Neural crest cell (in vitro differentiated cells): ENCODE results near the gene GARNL3. TPM values are rescaled to one million over a fixed set of nuclear protein-coding genes. Genes with fewer than 3 reads are reported as not detected.

Source experiments
- DNase-seq: peaks from one replicate; pipeline ENCODE4 v3.0.0; 2021; ENCODE audit warnings: low read depth, mixed read lengths, low spot score
- H3K27ac Mint-ChIP-seq: one replicate; pipeline ENCODE4 v1.8.0; 2021; ENCODE audit warnings: mild to moderate bottlenecking, mixed read lengths; ENCODE audit not compliant: unreplicated experiment
- H3K27me3 Mint-ChIP-seq: 2 replicates; pipeline ENCODE4 v1.8.0; 2021; ENCODE audit warnings: low read depth, mild to moderate bottlenecking, mixed read lengths
- H3K36me3 Mint-ChIP-seq: 2 replicates; pipeline ENCODE4 v1.8.0; 2021; ENCODE audit warnings: low read depth, mild to moderate bottlenecking, mixed read lengths
- H3K4me1 Mint-ChIP-seq: 2 replicates; pipeline ENCODE4 v1.8.0; 2021; ENCODE audit warnings: mixed read lengths
- H3K4me3 Mint-ChIP-seq: one replicate; pipeline ENCODE4 v1.8.0; 2021; ENCODE audit warnings: mild to moderate bottlenecking, mixed read lengths
- H3K9me3 Mint-ChIP-seq: 2 replicates; pipeline ENCODE4 v1.8.0; 2021; ENCODE audit warnings: mixed read lengths
- CTCF ChIP-seq: fragments of 200-600 bp; sonication (generic); conservative IDR thresholded peaks from 2 replicates; pipeline ENCODE4 v1.5.0; 2021; ENCODE audit warnings: antibody characterized with exemption, mild to moderate bottlenecking
- total RNA-seq: library from RNA; stranded (reverse); gene quantifications from 2 replicates; pipeline ENCODE4 v1.2.1, GENCODE V29; 2021

The GARNL3 gene
- total RNA-seq, 1 donor from 2014 or later, result 10.3 TPM

GRCh38 chr9:127250896-127251391, 13.6 kb upstream of the GARNL3 start:
- H3K27me3 Mint-ChIP-seq, result no peaks in the 10 kb centered on the region
- DNase-seq, result no peak
- H3K4me3 Mint-ChIP-seq, result no peak overlapping the region
- H3K36me3 Mint-ChIP-seq, result peaks cover 7% of the 10 kb centered on the region
- no peaks in the 10 kb centered on the region for H3K9me3 Mint-ChIP-seq
- no peak for TF ChIP-seq CTCF
- H3K4me1 Mint-ChIP-seq, result peaks cover 15% of the 10 kb centered on the region
- no peak overlapping the region for H3K27ac Mint-ChIP-seq

GRCh38 chr9:127252410-127253318, 11.9 kb upstream of the GARNL3 start:
- no peak overlapping the region for H3K27ac Mint-ChIP-seq
- H3K36me3 Mint-ChIP-seq, result peaks cover 7% of the 10 kb centered on the region
- H3K4me3 Mint-ChIP-seq, result no peak overlapping the region
- no peaks in the 10 kb centered on the region for H3K9me3 Mint-ChIP-seq
- DNase-seq, result no peak
- TF ChIP-seq CTCF, result no peak
- peaks cover 15% of the 10 kb centered on the region for H3K4me1 Mint-ChIP-seq
- H3K27me3 Mint-ChIP-seq, result no peaks in the 10 kb centered on the region

GRCh38 chr9:127253446-127253845, 11.1 kb upstream of the GARNL3 start:
- no peaks in the 10 kb centered on the region for H3K9me3 Mint-ChIP-seq
- DNase-seq, result no peak
- peaks cover 15% of the 10 kb centered on the region for H3K4me1 Mint-ChIP-seq
- H3K27me3 Mint-ChIP-seq, result no peaks in the 10 kb centered on the region
- no peak overlapping the region for H3K4me3 Mint-ChIP-seq
- TF ChIP-seq CTCF, result no peak
- H3K36me3 Mint-ChIP-seq, result peaks cover 7% of the 10 kb centered on the region
- no peak overlapping the region for H3K27ac Mint-ChIP-seq

GRCh38 chr9:127255692-127256091, 8.9 kb upstream of the GARNL3 start:
- H3K27me3 Mint-ChIP-seq, result no peaks in the 10 kb centered on the region

GRCh38 chr9:127256324-127256723, 8.2 kb upstream of the GARNL3 start:
- H3K9me3 Mint-ChIP-seq, result no peaks in the 10 kb centered on the region
- H3K27me3 Mint-ChIP-seq, result no peaks in the 10 kb centered on the region
- H3K27ac Mint-ChIP-seq, result no peak overlapping the region
- DNase-seq, result no peak
- no peak for TF ChIP-seq CTCF
- no peak overlapping the region for H3K4me3 Mint-ChIP-seq
- peaks cover 5% of the 10 kb centered on the region for H3K4me1 Mint-ChIP-seq
- no peaks in the 10 kb centered on the region for H3K36me3 Mint-ChIP-seq

More at GRCh38 chr9:127255692-127256091, 8.9 kb upstream of the GARNL3 start:
- Mint-ChIP-seq H3K36me3 (no peaks in the 10 kb centered on the region), H3K9me3 (no peaks in the 10 kb centered on the region), H3K4me1 (peaks cover 5% of the 10 kb centered on the region), H3K4me3 (no peak overlapping the region), H3K27ac (no peak overlapping the region)
- TF ChIP-seq CTCF, result no peak
- DNase-seq, result no peak
